GM18858 (cell line): ENCODE measurements around the gene NRM.
"Not testable (repeated sequence)": the region's sequence is repeated elsewhere in the genome, so short reads cannot be mapped to it uniquely, and the experiment has no call there.

ENCODE experiments used
- ATAC-seq: cut with Tn5 transposase; IDR thresholded peaks from one replicate; pipeline ENCODE4 v1.9.1; 2021; ENCODE audit not compliant: unreplicated experiment

Gene NRM

DNA sequence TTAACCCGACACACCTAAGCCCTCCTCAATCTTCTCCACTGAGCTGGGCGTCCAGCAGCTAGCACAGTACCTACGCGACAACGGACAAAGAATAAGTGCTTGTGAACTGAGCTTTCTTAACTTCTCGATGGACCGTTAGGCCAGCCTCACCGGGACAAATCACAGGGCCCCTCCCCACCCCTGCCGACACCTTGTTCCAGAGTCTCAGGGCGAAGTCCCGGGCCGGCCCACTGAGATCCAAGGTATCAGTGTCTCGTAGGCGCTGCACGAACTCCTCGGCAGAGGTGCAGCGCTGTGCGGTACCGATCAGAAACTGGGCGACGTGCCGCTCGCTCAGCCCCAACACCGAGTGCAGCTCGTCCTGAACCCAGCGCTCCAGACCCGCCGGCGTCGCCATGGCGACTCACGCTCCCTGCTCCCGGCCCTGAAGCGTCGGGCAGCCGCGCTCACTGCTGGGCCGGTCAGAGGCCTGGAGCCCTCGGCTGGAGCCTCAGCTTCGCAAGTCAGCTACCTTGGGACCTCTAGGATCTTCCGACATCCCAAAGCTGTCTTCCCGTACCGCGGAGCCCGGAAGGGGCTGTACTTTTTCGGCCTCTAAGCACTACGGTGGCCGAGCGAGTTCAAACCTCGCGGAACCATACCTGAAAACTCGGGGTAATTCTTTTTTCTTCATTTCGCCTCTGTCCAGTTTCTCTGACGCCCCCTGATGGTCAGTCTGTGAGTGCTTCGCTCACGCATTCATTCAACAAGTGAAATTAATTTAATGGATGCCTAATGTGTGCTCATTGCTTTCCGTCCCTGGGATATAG, 18.1 kb downstream of the NRM start, which contains the start of gene DHX16:
TSS of gene DHX16 (minus strand) at position 562 of the 809 bp plus-strand sequence. CDS start at position 397, 165 bp downstream.
- ATAC-seq, result no peak

GRCh38 chr6:30670760-30671527, 19.8 kb downstream of the NRM start:
- no peak for ATAC-seq

GRCh38 chr6:30666300-30666699, 24.5 kb downstream of the NRM start:
- ATAC-seq, result not testable (repeated sequence)

GRCh38 chr6:30664994-30665767, 25.6 kb downstream of the NRM start:
- no peak for ATAC-seq

GRCh38 chr6:30657922-30658321, 32.9 kb downstream of the NRM start:
- not testable (repeated sequence) for ATAC-seq

GRCh38 chr6:30657454-30657853, 33.3 kb downstream of the NRM start:
- ATAC-seq, result no peak

DNA sequence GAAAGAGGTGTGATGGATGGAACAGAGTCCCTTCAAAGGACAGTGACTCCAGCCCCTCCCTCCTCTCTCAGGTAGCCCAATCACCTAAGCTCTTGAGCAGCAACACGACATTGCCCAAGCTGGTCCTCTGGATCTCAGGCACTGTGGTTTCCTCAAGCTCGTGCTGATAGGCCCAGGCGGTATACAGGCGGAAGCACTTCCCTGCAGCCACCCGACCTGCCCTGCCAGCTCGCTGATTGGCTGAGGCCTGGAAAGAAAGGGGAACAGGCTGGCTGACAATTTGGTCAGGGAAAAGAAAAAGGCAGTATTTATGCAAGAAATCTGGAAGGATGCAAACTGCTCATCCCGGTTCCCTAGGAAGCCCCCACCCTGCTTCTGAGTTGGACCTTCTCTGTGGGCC, 34.3 kb downstream of the NRM start:
- no peak for ATAC-seq

- ATAC-seq, result no peak
Measured at GRCh38 chr6:30655743-30656094, 35.1 kb downstream of the NRM start.

GRCh38 chr6:30654798-30655742, 35.7 kb downstream of the NRM start:
- no peak for ATAC-seq

DNA sequence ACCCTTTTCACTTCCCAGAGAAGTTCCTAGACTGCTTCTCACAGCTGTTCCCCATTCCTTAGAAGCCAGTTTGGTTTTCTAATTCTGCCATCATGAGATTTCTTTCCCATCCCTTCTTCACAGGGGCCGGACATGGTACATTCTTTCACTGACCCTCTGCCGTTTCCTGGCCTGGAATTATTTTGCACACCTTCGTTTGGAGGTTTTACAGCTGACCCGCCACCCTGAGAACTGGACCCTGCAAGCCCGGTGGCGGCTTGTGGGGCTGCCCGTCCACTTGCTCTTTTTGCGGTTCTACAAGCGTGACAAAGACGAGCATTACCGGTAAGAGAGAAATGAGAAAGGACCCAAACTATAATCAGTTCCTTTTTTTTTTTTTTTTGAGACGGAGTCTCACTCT, 39.6 kb downstream of the NRM start:
- no peak for ATAC-seq

- peak; percentile 38 for ATAC-seq
Measured at GRCh38 chr6:30647242-30648116, 43.3 kb downstream of the NRM start.

DNA sequence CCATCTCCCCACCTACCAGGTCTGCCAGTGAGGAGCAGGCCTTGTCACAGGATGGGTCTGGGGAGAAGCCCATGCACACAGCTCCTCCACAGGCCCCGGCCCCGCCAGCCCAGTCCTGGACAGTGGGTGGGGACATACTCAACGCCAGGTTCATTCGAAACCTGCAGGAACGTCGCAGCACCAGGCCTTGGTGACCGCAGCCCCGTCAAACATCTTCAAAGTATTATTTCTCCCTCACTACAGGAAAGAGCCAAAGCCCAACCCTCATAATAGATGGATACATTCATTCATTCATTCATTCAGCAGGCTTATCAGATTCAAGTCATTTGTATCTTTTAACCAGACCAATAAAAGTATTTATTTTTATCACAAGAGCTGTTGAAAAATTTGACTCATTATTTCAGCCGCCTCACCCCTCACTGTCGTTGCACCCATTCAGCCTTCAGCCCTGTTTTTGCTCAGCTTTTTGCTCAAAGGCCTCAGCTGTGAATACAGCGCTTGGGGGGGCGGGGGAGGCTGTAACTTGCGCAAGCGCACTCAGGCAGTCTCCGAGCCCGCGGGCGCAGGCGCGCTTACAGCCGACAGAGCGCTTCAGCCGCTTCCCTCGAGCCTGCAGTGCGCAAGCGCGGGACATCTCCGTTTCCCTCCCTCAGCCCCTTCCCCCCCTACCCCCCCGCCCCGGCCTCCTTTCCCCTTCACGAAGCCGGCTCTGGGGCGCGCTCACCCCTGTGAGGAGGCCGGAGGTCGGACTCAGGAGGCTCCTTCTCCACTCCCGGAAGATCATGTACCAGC, 44.1 kb downstream of the NRM start, which contains the start of gene C6orf136:
TSS of gene C6orf136 (plus strand) at position 684 of the 792 bp plus-strand sequence. CDS start at position 783, 99 bp downstream.
- peak; percentile 34 for ATAC-seq

- no peak for ATAC-seq
Measured at GRCh38 chr6:30645989-30646388, 44.8 kb downstream of the NRM start.

DNA sequence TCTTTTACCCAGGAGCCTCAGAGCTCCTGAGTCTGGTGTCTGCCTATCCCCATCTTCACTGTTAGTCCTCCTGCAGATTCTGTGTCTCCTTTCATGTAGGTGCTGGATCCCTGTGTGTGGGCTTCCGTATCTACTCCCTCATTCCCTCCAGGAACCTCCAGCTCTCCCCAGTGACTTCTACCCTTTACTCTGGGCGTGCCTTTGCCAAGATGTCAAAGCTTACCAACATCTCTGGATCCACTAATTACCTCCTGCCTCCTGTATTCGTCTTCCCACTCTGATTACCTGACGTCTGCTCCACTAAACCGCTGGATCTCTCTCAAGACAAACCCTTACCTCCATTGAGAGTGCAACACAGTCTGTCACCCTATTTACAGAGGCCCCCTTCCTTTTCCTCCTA, 46.0 kb downstream of the NRM start:
- ATAC-seq, result no peak

DNA sequence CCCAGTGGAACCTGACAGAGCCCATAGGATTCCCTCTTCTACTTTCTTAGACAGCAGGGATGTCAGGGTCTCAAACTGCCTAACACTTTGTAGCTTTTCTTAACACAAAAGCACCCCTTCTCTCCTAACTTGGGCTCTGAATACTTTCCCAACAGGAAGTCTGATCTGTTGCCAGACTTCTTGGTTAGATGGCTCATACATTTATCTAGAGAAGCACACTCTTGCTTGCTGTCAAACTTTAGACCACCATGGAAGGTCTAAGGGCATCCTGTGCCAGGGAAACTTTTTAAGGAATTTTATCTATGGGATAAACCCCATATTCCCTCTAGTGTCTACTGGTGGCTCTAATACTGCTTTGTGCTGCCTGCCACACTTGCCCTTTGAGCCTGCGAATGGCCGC, 47.1 kb downstream of the NRM start:
- ATAC-seq, result no peak

DNA sequence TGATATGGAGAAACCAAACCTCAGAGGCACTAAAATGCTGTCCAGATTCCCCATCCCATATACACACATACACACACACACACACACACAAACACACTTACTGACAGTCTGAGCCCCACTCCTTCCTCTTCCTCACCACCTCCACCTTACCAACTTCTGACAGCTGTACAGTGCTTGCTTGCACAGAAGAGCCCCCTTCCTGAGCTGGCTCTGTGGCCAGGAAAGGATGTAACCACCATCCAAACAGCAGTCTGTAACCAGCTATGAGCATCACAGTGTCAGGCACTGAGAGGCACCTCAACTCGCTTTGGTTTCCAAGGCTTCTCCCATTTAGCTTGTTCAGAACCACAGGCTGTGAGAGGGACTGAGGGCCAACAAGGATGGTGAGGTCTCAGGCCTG, 49.7 kb downstream of the NRM start:
- ATAC-seq, result no peak

GRCh38 chr6:30640481-30640880, 50.3 kb downstream of the NRM start:
- ATAC-seq, result no peak
